Left lung (tissue), 10 donors: ENCODE measurements around the gene MOK. TPM values are rescaled to one million over a fixed set of nuclear protein-coding genes. Genes with fewer than 3 reads are reported as not detected.

Experiments used
- ATAC-seq: fragments of 200-7000 bp; cut with Tn5 transposase; one replicate; pipeline ENCODE4 v1.9.1; 2020; ENCODE audit warnings: moderate library complexity
- DNase-seq, 4 donors: peaks; one replicate each; pipeline ENCODE4 v3.0.0-alpha.2; 2013 to 2020
- H3K27ac ChIP-seq, 2 donors: fragments of 200-600 bp; sonication (generic) in 1 of 2; one replicate each; pipeline versions ENCODE4 v1.5.0 to v1.8.0; 2020 to 2021
- H3K27me3 ChIP-seq, 2 donors: fragments of 200-600 bp; sonication (generic) in 1 of 2; one replicate each; pipeline versions ENCODE4 v1.5.0 to v1.8.0; 2020 to 2021
- H3K36me3 ChIP-seq, 2 donors: fragments of 200-600 bp; sonication (generic) in 1 of 2; one replicate each; pipeline versions ENCODE4 v1.5.0 to v1.8.0; 2020 to 2021
- H3K4me1 ChIP-seq, 2 donors: fragments of 200-600 bp; one replicate each; pipeline ENCODE4 v1.8.0; 2021
- H3K4me3 ChIP-seq, 2 donors: fragments of 200-600 bp; sonication (generic) in 1 of 2; one replicate each; pipeline versions ENCODE4 v1.5.0 to v1.8.0; 2020 to 2021; ENCODE audit warnings: mild to moderate bottlenecking in 1 of 2
- H3K9me3 ChIP-seq, 2 donors: fragments of 200-600 bp; sonication (generic) in 1 of 2; one replicate each; pipeline versions ENCODE4 v1.5.0 to v1.8.0; 2020 to 2021
- intact Hi-C, 2 donors: fragments of 100-400 bp; cut with DNase I; formaldehyde crosslinking; loops; one replicate each; pipeline versions ENCODE4 v1.11.2 to v1.14.2; 2022
- polyA plus RNA-seq, 6 donors: library from polyadenylated mRNA; unstranded; fragments of 120-200 nt; gene quantifications; one replicate each; pipeline ENCODE4 v1.2.1, GENCODE V29; 2013; ENCODE audit not compliant: insufficient read length in 6 of 6
- total RNA-seq, 2 donors: library from RNA; stranded (reverse); fragmentation: NEBNext Ultra II Directional; extraction: Animal tissue kit (Norgen Biotek cat#: 25700); gene quantifications; one replicate each; pipeline ENCODE4 v1.2.1, GENCODE V29; 2021
- TF ChIP-seq, protein P1 (sequence below), 2 donors: fragments of 200-600 bp; sonication (generic) in 1 of 2; IDR thresholded peaks; one replicate each; pipeline versions ENCODE4 v1.5.0 to v1.8.0; 2021; ENCODE audit warnings: antibody characterized with exemption in 2 of 2
- donor health status: DM: no; HTN: yes; CAD: no.
- donor health status: DM: no; HTN: no; CAD: no.

Gene MOK
- total and polyA plus RNA-seq, 8 donors, result 8.7 to 39.0 (median 27.3) TPM

DNA sequence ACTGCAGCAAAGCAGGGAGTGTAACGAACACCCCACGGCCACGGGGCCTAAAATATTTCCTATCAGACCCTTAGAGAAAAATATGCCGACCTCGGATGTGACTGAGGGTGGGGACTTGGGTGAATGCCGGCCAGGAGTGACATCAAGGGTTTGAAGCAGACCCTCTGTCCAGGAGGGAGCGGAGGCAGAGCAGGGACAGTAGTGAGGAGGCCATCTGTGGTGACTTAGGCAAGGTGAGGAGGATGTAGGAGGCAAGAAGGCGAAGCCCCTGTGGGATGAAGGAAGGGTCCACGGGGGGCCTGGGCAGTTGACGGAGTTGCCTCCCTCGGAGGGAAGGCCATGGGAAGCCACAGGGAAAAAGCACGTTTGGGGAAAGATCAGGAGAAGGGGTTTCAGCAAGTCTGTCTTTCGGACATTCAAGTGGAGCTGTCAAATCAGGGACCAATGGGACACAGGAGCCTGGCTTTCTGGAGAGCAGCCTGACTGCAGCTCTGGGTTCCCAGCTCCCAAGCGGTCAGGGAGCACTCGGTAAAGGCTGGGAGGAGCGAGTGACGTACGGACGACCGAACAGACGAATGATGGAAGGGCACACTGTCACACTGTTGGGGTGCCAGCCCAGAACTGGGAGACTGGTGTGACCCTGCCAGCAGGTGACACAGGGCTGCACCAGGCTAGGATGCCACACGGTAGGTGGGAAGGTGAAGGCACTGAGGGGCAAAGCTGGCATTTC is 74.3 kb downstream of the MOK start:
- peaks cover 0 to 9% of the 10 kb centered on the region in 2 donors for H3K36me3 ChIP-seq
- ATAC-seq (no peak), DNase-seq (no peak)
- H3K27ac ChIP-seq, result no peak overlapping the region
- no peaks in the 10 kb centered on the region for H3K4me1 ChIP-seq
- TF ChIP-seq, protein P1, sequence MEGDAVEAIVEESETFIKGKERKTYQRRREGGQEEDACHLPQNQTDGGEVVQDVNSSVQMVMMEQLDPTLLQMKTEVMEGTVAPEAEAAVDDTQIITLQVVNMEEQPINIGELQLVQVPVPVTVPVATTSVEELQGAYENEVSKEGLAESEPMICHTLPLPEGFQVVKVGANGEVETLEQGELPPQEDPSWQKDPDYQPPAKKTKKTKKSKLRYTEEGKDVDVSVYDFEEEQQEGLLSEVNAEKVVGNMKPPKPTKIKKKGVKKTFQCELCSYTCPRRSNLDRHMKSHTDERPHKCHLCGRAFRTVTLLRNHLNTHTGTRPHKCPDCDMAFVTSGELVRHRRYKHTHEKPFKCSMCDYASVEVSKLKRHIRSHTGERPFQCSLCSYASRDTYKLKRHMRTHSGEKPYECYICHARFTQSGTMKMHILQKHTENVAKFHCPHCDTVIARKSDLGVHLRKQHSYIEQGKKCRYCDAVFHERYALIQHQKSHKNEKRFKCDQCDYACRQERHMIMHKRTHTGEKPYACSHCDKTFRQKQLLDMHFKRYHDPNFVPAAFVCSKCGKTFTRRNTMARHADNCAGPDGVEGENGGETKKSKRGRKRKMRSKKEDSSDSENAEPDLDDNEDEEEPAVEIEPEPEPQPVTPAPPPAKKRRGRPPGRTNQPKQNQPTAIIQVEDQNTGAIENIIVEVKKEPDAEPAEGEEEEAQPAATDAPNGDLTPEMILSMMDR (IDR thresholded peaks at IDR 0.05), result no peak
- no peaks in the 10 kb centered on the region for H3K27me3 ChIP-seq
- intact Hi-C loops, result loop anchor here in 1 of 2 donors (5.0 kb wide), 1 partner anchor 82 kb away; no protein-coding TSS in a partner anchor
- H3K9me3 ChIP-seq, result no peaks in the 10 kb centered on the region
- H3K4me3 ChIP-seq, result no peak overlapping the region

DNA sequence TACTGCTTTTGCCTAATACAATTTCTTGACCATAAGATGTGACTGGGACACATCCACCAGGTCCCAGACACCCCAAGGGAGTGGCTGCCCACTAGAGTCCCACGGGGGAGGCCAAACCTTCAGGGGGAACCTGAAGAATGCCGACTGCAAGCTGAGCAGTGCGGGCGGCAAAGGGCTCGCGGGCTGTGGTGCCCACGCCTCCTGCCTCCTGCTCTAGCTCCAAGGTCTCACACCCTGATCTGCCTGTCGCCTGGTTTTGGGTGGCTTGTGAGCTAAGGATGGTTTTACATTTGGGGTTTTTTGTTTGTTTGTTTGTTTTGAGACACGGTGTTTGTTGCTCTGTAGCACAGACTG is 75.2 kb downstream of the MOK start:
- Histone ChIP-seq H3K4me1 (no peaks in the 10 kb centered on the region), H3K4me3 (no peak overlapping the region), H3K36me3 (peaks cover 0 to 9% of the 10 kb centered on the region in 2 donors), H3K27ac (no peak overlapping the region), H3K9me3 (no peaks in the 10 kb centered on the region), H3K27me3 (no peaks in the 10 kb centered on the region)
- DNase-seq (no peak), ATAC-seq (no peak)
- TF ChIP-seq, protein P1 (IDR thresholded peaks at IDR 0.05), result no peak
- intact Hi-C loops, result loop anchor here in 1 of 2 donors (5.0 kb wide), 1 partner anchor 83 kb away; no protein-coding TSS in a partner anchor

DNA sequence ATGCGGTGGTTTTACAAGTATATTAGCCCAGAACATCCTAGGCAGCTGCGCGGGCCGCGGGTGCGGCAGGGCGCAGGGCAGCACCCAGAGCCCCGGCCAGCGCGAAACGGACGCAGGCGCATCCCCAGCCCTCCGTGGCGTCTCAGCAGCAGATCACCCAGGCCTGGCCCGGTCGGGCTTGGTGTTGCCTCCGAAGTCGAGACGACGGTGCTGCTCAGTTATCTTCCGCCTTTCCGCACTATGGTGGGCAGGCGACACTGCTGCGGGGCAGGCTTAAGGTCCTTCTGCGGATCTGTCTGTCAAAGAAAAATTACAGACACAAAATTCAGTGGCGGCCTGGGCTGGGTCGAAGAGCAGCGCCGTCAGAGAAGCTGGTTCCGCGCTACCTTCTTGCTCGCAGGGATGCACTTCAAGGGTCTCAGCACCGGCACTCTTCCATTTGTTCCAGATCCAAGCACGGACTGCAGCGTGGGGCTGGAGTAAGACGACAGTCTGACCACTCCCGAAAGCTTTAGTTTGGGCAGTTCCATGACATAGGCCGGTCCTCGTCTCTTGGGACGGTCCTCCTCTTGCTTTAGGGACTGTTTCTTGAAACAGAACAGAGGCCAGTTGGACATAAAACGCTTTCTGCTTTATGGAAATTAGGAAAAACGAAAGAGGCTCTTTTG is 75.8 kb downstream of the MOK start:
- no peaks in the 10 kb centered on the region for H3K9me3 ChIP-seq
- TF ChIP-seq, protein P1 (IDR thresholded peaks at IDR 0.05), result no peak
- ATAC-seq (no peak), DNase-seq (no peak)
- H3K27me3 ChIP-seq, result no peaks in the 10 kb centered on the region
- intact Hi-C loops, result no loop called here
- no peak overlapping the region for H3K27ac ChIP-seq
- no peaks in the 10 kb centered on the region for H3K4me1 ChIP-seq
- peaks cover 0 to 9% of the 10 kb centered on the region in 2 donors for H3K36me3 ChIP-seq
- H3K4me3 ChIP-seq, result no peak overlapping the region

- TF ChIP-seq, protein P1 (IDR thresholded peaks at IDR 0.05), result no peak
- Histone ChIP-seq H3K36me3 (peaks cover 0 to 19% of the 10 kb centered on the region in 2 donors), H3K27ac (no peak overlapping the region), H3K4me1 (no peaks in the 10 kb centered on the region), H3K27me3 (no peaks in the 10 kb centered on the region), H3K4me3 (no peak overlapping the region), H3K9me3 (no peaks in the 10 kb centered on the region)
- intact Hi-C loops, result no loop called here
- DNase-seq (no peak), ATAC-seq (no peak)
These were observed 77.6 kb downstream of the MOK start for GRCh38 chr14:102227184-102227964.
